Activated CD8-positive, alpha-beta T cell treated with anti-CD3 and anti-CD28 coated beads for 36 hours (primary cell): Measurements from ENCODE around the gene FZD2. TPM values are rescaled to one million over a fixed set of nuclear protein-coding genes. Genes with fewer than 3 reads are reported as not detected.

Experiments
- ATAC-seq: fragments of 200-7000 bp; cut with Tn5 transposase; one replicate; pipeline ENCODE4 v1.10.0; 2021; ENCODE audit warnings: mild to moderate bottlenecking, moderate library complexity
- CTCF ChIA-PET: fragments of 350-600 bp; sonication (Branson Sonifier 250); formaldehyde crosslinking; loops from one replicate; lab custom pipeline; 2021; ENCODE audit warnings: antibody characterized with exemption; lab: Charles Lee
- POLR2A ChIA-PET: fragments of 350-600 bp; sonication (Branson Sonifier 250); formaldehyde crosslinking; loops from one replicate; lab custom pipeline; 2021; ENCODE audit warnings: antibody characterized with exemption; lab: Charles Lee
- DNase-seq: peaks from one replicate; pipeline ENCODE4 v3.0.0-alpha.2; 2020
- H3K27ac Mint-ChIP-seq: one replicate; pipeline ENCODE4 v1.8.0; 2021; ENCODE audit warnings: mild to moderate bottlenecking, mixed read lengths
- H3K27me3 Mint-ChIP-seq: one replicate; pipeline ENCODE4 v1.8.0; 2021; ENCODE audit warnings: mixed read lengths
- H3K36me3 Mint-ChIP-seq: one replicate; pipeline ENCODE4 v1.8.0; 2021; ENCODE audit warnings: low read depth, mixed read lengths
- H3K4me1 Mint-ChIP-seq: one replicate; pipeline ENCODE4 v1.8.0; 2021; ENCODE audit warnings: low read depth, mixed read lengths
- H3K4me3 Mint-ChIP-seq: one replicate; pipeline ENCODE4 v1.8.0; 2021; ENCODE audit warnings: mild to moderate bottlenecking, moderate library complexity, mixed read lengths
- H3K9me3 Mint-ChIP-seq: one replicate; pipeline ENCODE4 v1.8.0; 2021; ENCODE audit warnings: mixed read lengths
- CTCF ChIP-seq: fragments of 200-600 bp; IDR thresholded peaks from one replicate; pipeline ENCODE4 v1.8.0; 2022; ENCODE audit warnings: antibody characterized with exemption, mild to moderate bottlenecking
- intact Hi-C: fragments of 100-400 bp; cut with micrococcal nuclease; formaldehyde crosslinking; loops from one replicate; pipeline ENCODE4 v1.10.0; 2022
- total RNA-seq, 2 experiments: library from RNA; stranded (reverse); gene quantifications; one replicate each; pipeline ENCODE4 v1.2.3, GENCODE V29; 2021

Gene FZD2
- total RNA-seq, 2 experiments from 2014 or later, result 0.16 to 0.22 TPM

DNA sequence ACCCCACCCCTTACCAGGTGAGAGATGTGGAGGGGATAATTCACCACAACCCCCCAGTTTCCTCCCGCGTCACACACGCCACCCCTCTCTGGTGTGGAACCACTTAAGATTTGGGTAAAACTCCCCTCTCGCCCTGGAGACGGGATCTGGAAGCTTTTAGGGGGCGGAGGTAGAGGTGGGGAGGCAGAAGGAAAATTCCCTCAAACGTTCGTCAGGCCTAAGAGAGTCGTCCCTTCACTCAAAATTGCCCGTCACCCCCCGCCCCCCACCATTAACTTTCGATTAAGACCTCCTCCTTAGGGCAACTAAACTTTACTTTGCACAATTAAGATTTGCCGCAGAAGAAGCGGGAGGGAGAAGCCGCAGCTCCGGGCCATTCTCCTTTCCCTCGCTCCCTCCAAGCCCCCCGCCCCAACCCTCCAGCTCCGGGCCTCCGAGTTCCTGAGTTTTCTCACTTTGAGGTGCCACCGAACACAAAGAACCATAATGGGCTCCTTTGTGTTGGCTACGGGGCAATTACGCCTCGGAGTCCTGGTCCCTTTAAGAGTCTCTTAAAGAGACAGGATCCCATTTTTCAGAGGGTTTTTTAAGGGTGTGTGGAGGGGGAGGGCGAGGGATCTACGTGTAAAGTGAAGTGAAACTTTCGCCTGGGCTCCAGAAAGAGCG is 985 bp upstream of the FZD2 start:
- CTCF ChIA-PET, result interaction anchor here (0.9 kb wide), 1 partner anchor 113 kb away, joined by 3 read pairs; no protein-coding TSS in a partner anchor
- no peak for TF ChIP-seq CTCF
- DNase-seq (peak; percentile 35), ATAC-seq (peak; percentile 60)
- POLR2A ChIA-PET, result no interaction called here
- Mint-ChIP-seq H3K36me3 (peaks cover 2% of the 10 kb centered on the region), H3K4me3 (peak overlapping the region; percentile 76), H3K4me1 (peaks cover 15% of the 10 kb centered on the region), H3K27me3 (peaks cover 43% of the 10 kb centered on the region), H3K27ac (no peak overlapping the region), H3K9me3 (no peaks in the 10 kb centered on the region)
- intact Hi-C loops, result no loop called here

- DNase-seq (peak; percentile 55), ATAC-seq (peak; percentile 48)
- ChIA-PET POLR2A (no interaction called here), CTCF (interaction anchor here (0.9 to 1.5 kb wide), 2 partner anchors 24 to 112 kb away, joined by 3 to 6 read pairs; no protein-coding TSS in a partner anchor)
- H3K4me1 Mint-ChIP-seq, result peaks cover 15% of the 10 kb centered on the region
- intact Hi-C loops, result no loop called here
- peaks cover 2% of the 10 kb centered on the region for H3K36me3 Mint-ChIP-seq
- H3K9me3 Mint-ChIP-seq, result no peaks in the 10 kb centered on the region
- no peak for TF ChIP-seq CTCF
- H3K27ac Mint-ChIP-seq, result no peak overlapping the region
- H3K27me3 Mint-ChIP-seq, result peaks cover 43% of the 10 kb centered on the region
- H3K4me3 Mint-ChIP-seq, result peak overlapping the region; percentile 77
These were observed 484 bp downstream of the FZD2 start for GRCh38 chr17:44557651-44558285.

- no peak for ATAC-seq
- no peak for TF ChIP-seq CTCF
- no peaks in the 10 kb centered on the region for H3K9me3 Mint-ChIP-seq
- DNase-seq, result no peak
- POLR2A ChIA-PET, result no interaction called here
- intact Hi-C loops, result no loop called here
- H3K36me3 Mint-ChIP-seq, result peaks cover 2% of the 10 kb centered on the region
- peak overlapping the region; percentile 77 for H3K4me3 Mint-ChIP-seq
- H3K27me3 Mint-ChIP-seq, result peaks cover 43% of the 10 kb centered on the region
- no peak overlapping the region for H3K27ac Mint-ChIP-seq
- CTCF ChIA-PET, result interaction anchor here (1.5 kb wide), 1 partner anchor 25 kb away, joined by 6 read pairs; no protein-coding TSS in a partner anchor
- peaks cover 15% of the 10 kb centered on the region for H3K4me1 Mint-ChIP-seq
These were observed 1.0 kb downstream of the FZD2 start for GRCh38 chr17:44558334-44558709.

DNA sequence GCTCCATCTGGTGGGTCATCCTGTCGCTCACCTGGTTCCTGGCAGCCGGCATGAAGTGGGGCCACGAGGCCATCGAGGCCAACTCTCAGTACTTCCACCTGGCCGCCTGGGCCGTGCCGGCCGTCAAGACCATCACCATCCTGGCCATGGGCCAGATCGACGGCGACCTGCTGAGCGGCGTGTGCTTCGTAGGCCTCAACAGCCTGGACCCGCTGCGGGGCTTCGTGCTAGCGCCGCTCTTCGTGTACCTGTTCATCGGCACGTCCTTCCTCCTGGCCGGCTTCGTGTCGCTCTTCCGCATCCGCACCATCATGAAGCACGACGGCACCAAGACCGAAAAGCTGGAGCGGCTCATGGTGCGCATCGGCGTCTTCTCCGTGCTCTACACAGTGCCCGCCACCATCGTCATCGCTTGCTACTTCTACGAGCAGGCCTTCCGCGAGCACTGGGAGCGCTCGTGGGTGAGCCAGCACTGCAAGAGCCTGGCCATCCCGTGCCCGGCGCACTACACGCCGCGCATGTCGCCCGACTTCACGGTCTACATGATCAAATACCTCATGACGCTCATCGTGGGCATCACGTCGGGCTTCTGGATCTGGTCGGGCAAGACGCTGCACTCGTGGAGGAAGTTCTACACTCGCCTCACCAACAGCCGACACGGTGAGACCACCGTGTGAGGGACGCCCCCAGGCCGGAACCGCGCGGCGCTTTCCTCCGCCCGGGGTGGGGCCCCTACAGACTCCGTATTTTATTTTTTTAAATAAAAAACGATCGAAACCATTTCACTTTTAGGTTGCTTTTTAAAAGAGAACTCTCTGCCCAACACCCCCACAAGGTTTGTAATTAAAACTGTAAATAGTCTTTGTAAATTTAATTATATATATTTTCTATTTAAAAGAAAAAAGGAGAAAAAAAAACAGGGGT is 1.7 kb downstream of the FZD2 start:
- TF ChIP-seq CTCF, result no peak
- no peak for ATAC-seq
- Mint-ChIP-seq H3K27ac (no peak overlapping the region), H3K27me3 (peaks cover 43% of the 10 kb centered on the region), H3K4me3 (peak overlapping the region; percentile 77), H3K9me3 (no peaks in the 10 kb centered on the region), H3K4me1 (peaks cover 15% of the 10 kb centered on the region), H3K36me3 (peaks cover 2% of the 10 kb centered on the region)
- no peak for DNase-seq
- ChIA-PET POLR2A (no interaction called here), CTCF (no interaction called here)
- intact Hi-C loops, result no loop called here
